Activated CD4-positive, alpha-beta T cell treated with anti-CD3 and anti-CD28 coated beads for 1 hour (primary cell): Measurements from ENCODE around the gene SMAD9.

Experiments used
- DNase-seq: peaks from one replicate; pipeline ENCODE4 v3.0.0-alpha.2; 2020

Gene SMAD9

GRCh38 chr13:36814465-36814864 lies 105.6 kb downstream of the SMAD9 start:
- DNase-seq, result no peak

GRCh38 chr13:36813225-36813624 lies 106.8 kb downstream of the SMAD9 start:
- DNase-seq, result no peak

- DNase-seq, result no peak
These were observed 112.4 kb downstream of the SMAD9 start for GRCh38 chr13:36807616-36808015.

GRCh38 chr13:36806102-36806501 lies 113.9 kb downstream of the SMAD9 start:
- DNase-seq, result no peak

- no peak for DNase-seq
These were observed 115.5 kb downstream of the SMAD9 start for GRCh38 chr13:36804588-36804987.

GRCh38 chr13:36801035-36801434 lies 119.0 kb downstream of the SMAD9 start:
- DNase-seq, result no peak

- DNase-seq, result no peak
These were observed 124.0 kb downstream of the SMAD9 start for GRCh38 chr13:36796052-36796451.

GRCh38 chr13:36795463-36795862 lies 124.6 kb downstream of the SMAD9 start:
- no peak for DNase-seq
